Adrenal gland (tissue), 12 donors: ENCODE results near the gene PDHX. TPM values are rescaled to one million over a fixed set of nuclear protein-coding genes. Genes with fewer than 3 reads are reported as not detected.

Experiments used
- DNase-seq, 7 donors: peaks; one replicate each; pipeline ENCODE4 v3.0.0-alpha.2; 2019 to 2020
- H3K27ac ChIP-seq, 5 donors: fragments of 200-600 bp; sonication (generic) in 4 of 5; 1 replicate in 3 of 5; 2 replicates in 2 of 5; pipeline versions ENCODE4 v1.5.1 to v1.8.0; 2016 to 2020; ENCODE audit warnings: mild to moderate bottlenecking in 1 of 5
- H3K27me3 ChIP-seq: fragments of 200-600 bp; 2 replicates; pipeline ENCODE4 v1.8.0; 2021
- H3K36me3 ChIP-seq, 2 donors: fragments of 200-600 bp; replicated peaks in 1 of 2; 1 replicate in 1 of 2; 2 replicates in 1 of 2; pipeline versions ENCODE4 v1.5.1 to v1.8.0; 2018 to 2022
- H3K4me1 ChIP-seq, 2 donors: fragments of 200-600 bp; replicated peaks in 1 of 2; 1 replicate in 1 of 2; 2 replicates in 1 of 2; pipeline versions ENCODE4 v1.5.1 to v1.8.0; 2018 to 2021
- H3K4me3 ChIP-seq, 4 donors: fragments of 200-600 bp; sonication (generic) in 3 of 4; one replicate each; pipeline ENCODE4 v1.5.1; 2016 to 2018
- H3K9me3 ChIP-seq, 3 donors: fragments of 200-600 bp; sonication (generic) in 1 of 3; replicated peaks in 1 of 3; 1 replicate in 2 of 3; 2 replicates in 1 of 3; pipeline versions ENCODE4 v1.5.1 to v1.8.0; 2016 to 2021
- CTCF ChIP-seq, 6 experiments: fragments of 450-650 bp in 4 of 6; fragments of 200-600 bp in 2 of 6; sonication (generic) in 1 of 6; IDR thresholded peaks; 1 replicate in 5 of 6; 2 replicates in 1 of 6; pipeline versions ENCODE4 v1.5.1 to v1.8.0; 2016 to 2021; ENCODE audit warnings: antibody characterized with exemption in 6 of 6, mild to moderate bottlenecking in 2 of 6, moderate library complexity in 1 of 6
- POLR2A ChIP-seq, 2 donors: fragments of 450-650 bp; IDR thresholded peaks; one replicate each; pipeline ENCODE4 v1.6.1; 2017; ENCODE audit warnings: antibody characterized with exemption in 2 of 2, mild to moderate bottlenecking in 2 of 2, moderate library complexity in 1 of 2
- WGBS, 4 donors: extraction: QIAGEN DNeasy Blood & Tissue Kit in 2 of 4; methylation state at CpG; one replicate each; pipeline versions ENCODE4 v1.1.5 to v1.1.7; 2013 to 2017; 5-methylcytosine and 5-hydroxymethylcytosine counted together
- intact Hi-C, 2 donors: fragments of 100-400 bp; cut with DNase I; formaldehyde crosslinking; loops; one replicate each; pipeline versions ENCODE4 v1.14.1 to v1.15.0; 2022 to 2023
- polyA plus RNA-seq, 3 donors: library from polyadenylated mRNA; stranded (reverse); fragments of 200-250 nt in 2 of 3; fragments of 350-450 nt in 1 of 3; fragmentation: Illumina TruSeq in 1 of 3; extraction: RNeasy Lipid Tissue Mini Kit (QIAGEN cat#74804) in 1 of 3; gene quantifications; one replicate each; pipeline ENCODE4 v1.2.3, GENCODE V29; 2013 to 2014
- total RNA-seq, 9 donors: library from RNA; depleted of rRNA in 4 of 9; stranded (reverse); fragments of >200 nt in 4 of 9; fragments of 120-200 nt in 1 of 9; fragmentation: NEBNext Ultra II Directional in 1 of 9; extraction: Animal tissue kit (Norgen Biotek cat#: 25700) in 1 of 9; gene quantifications; one replicate each; pipeline versions ENCODE4 v1.1.0 to v1.2.4, GENCODE V29; 2013 to 2023
- donor health status: healthy with polysubstance abuse.
- donor health status: Bipolar disorder and iron deficiency.
- donor health status: DM: yes; HTN: yes; CAD: no.
- donor health status: DM: no; HTN: no; CAD: no.
- donor health status: DM: no; HTN: no; CAD: no.
- donor health status: DM: yes; HTN: yes; CAD: no.

The PDHX gene
- total and polyA plus RNA-seq, 12 donors: 13.9 to 98.4 (median 45.6) TPM

GRCh38 chr11:35011944-35012343 is 95.5 kb downstream of the PDHX start:
- no peaks in the 10 kb centered on the region for H3K36me3 ChIP-seq
- TF ChIP-seq CTCF (IDR thresholded peaks at IDR 0.05) (no peak), POLR2A (IDR thresholded peaks at IDR 0.05) (no peak)
- H3K9me3 ChIP-seq: no peaks in the 10 kb centered on the region
- 87 to 100% (median 88%) methylated on average over 2 of the region's 2 CpGs for WGBS, 4 donors
- H3K4me1 ChIP-seq: peaks cover 0 to 12% of the 10 kb centered on the region in 2 donors
- no peak for DNase-seq
- H3K4me3 ChIP-seq: no peak overlapping the region
- intact Hi-C loops: loop anchor here in 1 of 2 donors (10.0 kb wide), 1 partner anchor 213 kb away; no protein-coding TSS in a partner anchor
- H3K27me3 ChIP-seq: no peaks in the 10 kb centered on the region
- no peak overlapping the region for H3K27ac ChIP-seq

GRCh38 chr11:35012467-35013191 is 96.2 kb downstream of the PDHX start:
- TF ChIP-seq POLR2A (IDR thresholded peaks at IDR 0.05) (no peak), CTCF (IDR thresholded peaks at IDR 0.05) (no peak)
- Histone ChIP-seq H3K4me3 (no peak overlapping the region), H3K36me3 (no peaks in the 10 kb centered on the region), H3K27ac (no peak overlapping the region), H3K27me3 (no peaks in the 10 kb centered on the region), H3K9me3 (no peaks in the 10 kb centered on the region), H3K4me1 (peaks cover 0 to 12% of the 10 kb centered on the region in 2 donors)
- WGBS, 4 donors: 82 to 89% (median 86%) methylated on average over 8 of the region's 8 CpGs
- DNase-seq: no peak
- intact Hi-C loops: loop anchor here in 1 of 2 donors (10.0 kb wide), 1 partner anchor 212 kb away; no protein-coding TSS in a partner anchor

- H3K4me3 ChIP-seq: no peak overlapping the region
- no peak overlapping the region for H3K27ac ChIP-seq
- intact Hi-C loops: loop anchor here in 1 of 2 donors (10.0 kb wide), 1 partner anchor 211 kb away; no protein-coding TSS in a partner anchor
- H3K9me3 ChIP-seq: no peaks in the 10 kb centered on the region
- H3K27me3 ChIP-seq: no peaks in the 10 kb centered on the region
- WGBS, 4 donors: 64 to 73% (median 70%) methylated on average over 3 of the region's 3 CpGs
- no peak for DNase-seq
- TF ChIP-seq CTCF (IDR thresholded peaks at IDR 0.05) (no peak), POLR2A (IDR thresholded peaks at IDR 0.05) (no peak)
- peaks cover 0 to 12% of the 10 kb centered on the region in 2 donors for H3K4me1 ChIP-seq
- H3K36me3 ChIP-seq: no peaks in the 10 kb centered on the region
Measured at GRCh38 chr11:35013514-35014233, 97.3 kb downstream of the PDHX start.

GRCh38 chr11:35014346-35014745 is 97.9 kb downstream of the PDHX start:
- TF ChIP-seq POLR2A (IDR thresholded peaks at IDR 0.05) (no peak), CTCF (IDR thresholded peaks at IDR 0.05) (no peak)
- H3K36me3 ChIP-seq: no peaks in the 10 kb centered on the region
- no peaks in the 10 kb centered on the region for H3K9me3 ChIP-seq
- H3K27ac ChIP-seq: no peak overlapping the region
- 85 to 93% (median 86%) methylated on average over 2 of the region's 2 CpGs for WGBS, 4 donors
- no peak overlapping the region for H3K4me3 ChIP-seq
- DNase-seq: no peak
- peaks cover 0 to 9% of the 10 kb centered on the region in 2 donors for H3K4me1 ChIP-seq
- no peaks in the 10 kb centered on the region for H3K27me3 ChIP-seq
- intact Hi-C loops: loop anchor here in 1 of 2 donors (10.0 kb wide), 1 partner anchor 210 kb away; no protein-coding TSS in a partner anchor
